GM10248 (cell line): ENCODE results near the gene DOCK7.
"Not testable (repeated sequence)": the region's sequence is repeated elsewhere in the genome, so short reads cannot be mapped to it uniquely, and the experiment has no call there.

Experiments
- CTCF ChIA-PET: fragments of 300-600 bp; sonication (Branson Sonifier 250); formaldehyde crosslinking; extraction: SDS; loops from one replicate; lab custom pipeline; 2021; ENCODE audit warnings: antibody characterized with exemption; lab: Yijun Ruan, JAX
- POLR2A ChIA-PET: fragments of 350-650 bp; sonication (Branson Sonifier 250); formaldehyde crosslinking; extraction: SDS; loops from one replicate; lab custom pipeline; 2020; ENCODE audit warnings: antibody characterized with exemption; lab: Yijun Ruan, JAX
- DNase-seq: peaks from one replicate; pipeline ENCODE4 v3.0.0; 2012; ENCODE audit errors: extremely low spot score
- TF ChIP-seq, protein P1 (sequence below): IDR thresholded peaks from 2 replicates; pipeline ENCODE4 v1.5.1; 2012; ENCODE audit warnings: mild to moderate bottlenecking, low read depth; ENCODE audit errors: extremely low read depth, missing control alignments, control extremely low read depth

DOCK7 gene

DNA sequence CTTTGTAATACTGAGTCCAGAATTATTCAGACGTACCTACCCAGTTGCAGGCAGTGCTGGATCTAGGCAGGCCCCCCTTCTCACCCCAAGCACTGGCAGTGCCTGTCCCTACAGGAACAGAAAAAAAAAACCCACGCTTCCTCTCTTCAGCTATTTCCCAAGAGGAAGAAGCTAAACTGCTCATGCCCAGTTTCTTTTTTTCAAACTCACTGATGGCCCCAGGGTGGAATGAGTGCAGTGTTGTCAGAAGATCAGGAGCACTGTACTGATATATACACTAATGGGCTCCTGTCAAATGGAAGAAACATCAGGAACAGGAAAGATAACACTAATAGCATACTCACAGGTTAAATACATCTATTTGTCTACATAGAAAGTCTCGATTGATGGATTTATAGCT lies 28.2 kb upstream of the DOCK7 start:
- TF ChIP-seq, protein P1, sequence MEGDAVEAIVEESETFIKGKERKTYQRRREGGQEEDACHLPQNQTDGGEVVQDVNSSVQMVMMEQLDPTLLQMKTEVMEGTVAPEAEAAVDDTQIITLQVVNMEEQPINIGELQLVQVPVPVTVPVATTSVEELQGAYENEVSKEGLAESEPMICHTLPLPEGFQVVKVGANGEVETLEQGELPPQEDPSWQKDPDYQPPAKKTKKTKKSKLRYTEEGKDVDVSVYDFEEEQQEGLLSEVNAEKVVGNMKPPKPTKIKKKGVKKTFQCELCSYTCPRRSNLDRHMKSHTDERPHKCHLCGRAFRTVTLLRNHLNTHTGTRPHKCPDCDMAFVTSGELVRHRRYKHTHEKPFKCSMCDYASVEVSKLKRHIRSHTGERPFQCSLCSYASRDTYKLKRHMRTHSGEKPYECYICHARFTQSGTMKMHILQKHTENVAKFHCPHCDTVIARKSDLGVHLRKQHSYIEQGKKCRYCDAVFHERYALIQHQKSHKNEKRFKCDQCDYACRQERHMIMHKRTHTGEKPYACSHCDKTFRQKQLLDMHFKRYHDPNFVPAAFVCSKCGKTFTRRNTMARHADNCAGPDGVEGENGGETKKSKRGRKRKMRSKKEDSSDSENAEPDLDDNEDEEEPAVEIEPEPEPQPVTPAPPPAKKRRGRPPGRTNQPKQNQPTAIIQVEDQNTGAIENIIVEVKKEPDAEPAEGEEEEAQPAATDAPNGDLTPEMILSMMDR, result no peak
- ChIA-PET CTCF (interaction anchor here (1.4 kb wide), 1 partner anchor 30 kb away, joined by 4 read pairs; no protein-coding TSS in a partner anchor), POLR2A (no interaction called here)
- DNase-seq, result no peak

- POLR2A ChIA-PET, result no interaction called here
- TF ChIP-seq, protein P1, result no peak
- CTCF ChIA-PET, result interaction anchor here (2.0 kb wide), 1 partner anchor 12 kb away, joined by 8 read pairs; no protein-coding TSS in a partner anchor
- no peak for DNase-seq
These were observed 24.4 kb upstream of the DOCK7 start for GRCh38 chr1:62712336-62713243.

GRCh38 chr1:62707744-62708120 lies 19.5 kb upstream of the DOCK7 start:
- POLR2A ChIA-PET, result no interaction called here

GRCh38 chr1:62706985-62707743 lies 19.0 kb upstream of the DOCK7 start:
- POLR2A ChIA-PET, result no interaction called here
- no peak for DNase-seq
- CTCF ChIA-PET, result no interaction called here
- TF ChIP-seq, protein P1, result no peak

More at GRCh38 chr1:62707744-62708120, 19.5 kb upstream of the DOCK7 start:
- TF ChIP-seq, protein P1, result no peak
- CTCF ChIA-PET, result interaction anchor here (1.2 kb wide), 1 partner anchor 19 kb away, joined by 3 read pairs; no protein-coding TSS in a partner anchor
- DNase-seq, result no peak

DNA sequence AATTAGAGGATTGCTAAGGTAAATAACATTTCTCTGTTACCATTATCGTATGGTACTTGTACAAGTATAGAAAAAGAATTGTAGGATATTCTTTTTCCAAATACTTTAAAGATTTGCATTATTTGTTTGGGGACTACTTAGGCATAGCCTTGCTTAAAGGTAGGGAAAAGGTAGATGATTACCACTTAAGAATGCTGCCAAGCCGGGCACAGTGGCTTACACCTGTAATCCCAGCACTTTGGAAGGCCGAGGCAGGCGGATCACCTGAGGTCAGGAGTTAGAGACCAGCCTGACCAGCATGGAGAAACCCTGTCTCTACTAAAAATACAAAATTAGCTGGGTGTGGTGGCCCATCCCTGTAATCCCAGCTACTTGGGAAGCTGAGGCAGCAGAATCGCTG lies 10.0 kb upstream of the DOCK7 start:
- DNase-seq, POLR2A ChIA-PET: not testable (repeated sequence)
- CTCF ChIA-PET, result interaction anchor here (0.7 kb wide), 1 partner anchor 83 kb away, joined by 3 read pairs; no protein-coding TSS in a partner anchor

DNA sequence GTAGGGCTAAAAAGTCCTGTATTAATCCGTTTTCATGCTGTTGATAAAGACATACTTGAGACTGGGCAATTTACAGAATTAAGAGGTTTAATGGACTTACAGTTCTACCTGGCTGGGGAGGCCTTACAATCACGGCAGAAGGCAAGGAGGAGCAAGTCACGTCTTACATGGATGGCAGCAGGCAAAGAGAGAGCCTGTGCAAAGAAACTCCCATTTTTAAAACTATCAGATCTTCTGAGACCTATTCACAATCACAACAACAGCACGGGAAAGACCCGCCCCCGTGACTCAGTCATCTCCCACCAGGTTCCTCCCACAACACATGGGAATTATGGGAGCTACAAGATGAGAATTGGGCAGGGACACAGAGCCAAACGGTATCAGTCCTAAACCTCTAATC lies 6.3 kb upstream of the DOCK7 start:
- DNase-seq, CTCF ChIA-PET, POLR2A ChIA-PET: not testable (repeated sequence)

GRCh38 chr1:62693123-62693522 lies 4.9 kb upstream of the DOCK7 start:
- TF ChIP-seq, protein P1, result no peak
- no peak for DNase-seq
- ChIA-PET CTCF (no interaction called here), POLR2A (no interaction called here)
